GM18511 (cell line): ENCODE measurements around the gene ROR2.
"Not testable (repeated sequence)": the region's sequence is repeated elsewhere in the genome, so short reads cannot be mapped to it uniquely, and the experiment has no call there.

ENCODE experiments used
- ATAC-seq: cut with Tn5 transposase; IDR thresholded peaks from one replicate; pipeline ENCODE4 v1.9.1; 2021; ENCODE audit warnings: mild to moderate bottlenecking, moderate library complexity; ENCODE audit not compliant: unreplicated experiment

The ROR2 gene

DNA sequence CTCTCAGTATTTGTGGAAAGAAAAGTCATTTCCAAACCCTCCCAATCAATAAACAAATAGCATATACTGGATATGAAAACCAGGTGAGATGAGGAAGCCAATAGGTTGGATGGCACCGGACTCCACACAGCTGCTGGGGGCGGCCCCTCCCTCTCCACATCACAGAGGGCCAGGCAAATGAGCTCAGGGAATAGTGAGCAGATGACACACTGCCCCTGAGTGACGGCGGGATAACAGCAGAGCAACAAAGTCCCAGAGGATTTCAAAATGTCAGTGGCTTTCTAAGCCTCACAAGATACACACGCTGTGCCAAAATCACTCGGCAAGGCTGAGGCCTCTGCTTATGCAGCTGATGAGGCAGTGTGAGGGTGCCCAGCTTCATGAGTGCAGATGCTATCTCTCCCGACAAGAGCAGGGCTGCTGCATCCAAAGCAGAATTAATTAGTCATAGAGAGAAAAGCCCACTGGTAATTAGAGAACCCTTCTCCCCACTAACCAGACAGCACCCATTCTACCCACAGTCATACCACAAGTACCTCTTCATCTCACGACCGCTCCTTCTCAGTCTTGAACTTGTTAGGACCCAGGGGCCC lies 291.4 kb downstream of the ROR2 start:
- ATAC-seq, result no peak

DNA sequence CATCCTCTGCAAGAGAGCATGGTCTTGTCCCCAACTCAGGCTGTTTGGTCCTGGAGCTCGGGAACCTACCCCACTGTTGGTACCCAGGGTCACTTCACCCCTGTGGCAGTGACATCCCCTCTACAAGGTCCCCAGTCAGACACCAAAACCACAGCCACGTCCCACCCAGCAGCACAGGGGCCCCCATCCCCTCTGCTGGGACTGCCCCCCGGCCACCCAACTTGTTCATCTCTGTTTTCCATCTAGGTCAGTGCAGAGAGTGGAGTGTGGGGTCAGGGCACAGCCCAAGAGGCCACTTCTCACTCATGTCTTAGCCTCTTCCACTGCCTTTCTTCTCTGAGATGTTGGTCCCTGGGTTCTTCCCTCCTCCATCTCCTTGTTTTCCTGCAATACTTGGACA lies 292.5 kb downstream of the ROR2 start:
- no peak for ATAC-seq

DNA sequence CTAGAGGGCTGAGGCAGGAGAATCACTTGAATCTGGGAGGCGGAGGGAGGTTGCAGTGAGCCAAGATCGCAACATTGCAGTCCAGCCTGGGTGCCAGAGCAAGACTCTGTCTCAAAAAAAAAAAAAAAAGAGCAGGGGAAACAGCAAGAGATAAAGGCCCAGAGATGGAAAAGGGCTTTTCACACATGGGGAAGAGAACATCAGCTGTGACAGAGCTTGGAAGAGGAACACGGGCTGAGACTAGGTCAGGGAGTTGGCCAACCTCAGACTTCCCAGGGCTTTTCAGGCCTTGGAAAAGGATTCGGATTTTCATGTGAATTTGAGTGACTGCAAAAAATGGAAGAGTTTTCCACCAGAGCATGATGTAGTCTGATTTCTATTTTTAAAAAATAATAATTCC lies 294.4 kb downstream of the ROR2 start:
- no peak for ATAC-seq

DNA sequence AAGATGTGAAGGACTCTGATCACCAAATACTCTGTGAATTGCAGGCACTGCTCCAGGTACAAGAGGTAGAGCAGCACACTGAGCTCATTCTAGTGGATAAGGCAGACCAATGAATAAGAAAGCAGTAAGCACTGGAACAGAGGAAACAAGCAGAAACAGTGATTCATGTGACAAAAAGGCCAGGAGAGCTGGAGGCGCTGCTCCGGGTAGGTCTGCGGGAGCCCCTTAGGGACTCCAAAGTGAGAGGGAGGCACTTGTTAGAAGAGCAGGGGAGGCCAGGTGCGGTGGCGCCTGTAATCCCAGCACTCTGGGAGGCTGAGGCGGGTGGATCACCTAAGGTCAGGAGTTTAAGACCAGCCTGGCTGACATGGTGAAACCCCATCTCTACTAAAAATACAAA lies 294.8 kb downstream of the ROR2 start:
- ATAC-seq, result no peak

DNA sequence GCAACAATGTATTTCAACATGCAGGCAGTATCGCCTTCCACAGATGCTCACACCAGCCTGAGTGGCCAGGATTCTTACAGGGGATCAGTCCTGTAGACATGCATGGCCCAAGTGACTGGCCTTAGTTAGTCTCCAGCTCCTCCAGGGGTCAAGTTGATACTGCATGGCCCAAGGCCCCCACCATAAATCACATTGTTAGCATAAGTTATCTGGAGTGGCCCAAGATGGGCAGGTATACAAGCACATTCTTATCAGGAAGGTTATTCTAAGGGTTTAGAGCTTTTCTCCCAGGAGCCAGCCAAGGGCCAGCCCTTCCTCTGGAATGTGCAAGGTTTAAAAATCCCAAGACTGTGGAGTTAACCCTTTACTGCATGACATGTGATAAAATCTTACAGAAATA lies 295.5 kb downstream of the ROR2 start:
- no peak for ATAC-seq

DNA sequence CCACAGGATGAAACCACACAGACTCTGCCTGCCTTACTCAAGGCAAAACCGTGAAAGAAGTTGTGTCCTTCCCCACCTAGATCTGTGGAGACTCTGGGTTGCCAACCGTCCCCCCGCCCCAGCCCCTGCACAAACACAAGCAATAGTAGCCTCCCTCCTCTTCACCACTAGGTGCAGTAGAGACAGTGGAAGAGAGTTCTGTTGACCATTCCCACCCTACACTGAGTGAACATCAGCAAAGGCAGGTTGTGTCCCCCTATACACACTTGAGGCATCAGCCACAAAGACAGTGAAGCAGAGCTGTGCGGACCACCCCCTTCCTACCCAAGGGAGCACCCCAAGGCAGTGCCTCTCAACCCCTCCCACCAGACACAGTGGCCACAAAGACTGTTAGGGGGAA lies 302.7 kb downstream of the ROR2 start:
- no peak for ATAC-seq

DNA sequence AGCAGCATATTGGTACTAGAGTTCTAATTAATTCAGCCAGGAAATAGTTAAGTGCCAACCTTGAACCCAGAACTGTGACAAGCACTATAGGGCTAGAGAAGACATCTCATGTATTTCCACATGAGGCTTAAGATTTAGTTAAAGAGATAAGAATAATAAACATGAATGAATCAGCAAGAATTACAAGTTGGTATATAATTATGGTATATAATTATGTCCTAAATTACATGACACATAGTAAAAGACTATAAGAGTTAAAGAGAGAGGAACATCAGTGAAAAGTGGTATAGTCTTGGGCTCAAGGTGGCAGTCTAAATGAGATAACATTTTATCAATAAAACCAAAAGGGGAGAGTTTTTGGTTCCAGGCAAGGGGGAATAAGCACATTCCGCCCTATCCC lies 303.3 kb downstream of the ROR2 start:
- no peak for ATAC-seq

DNA sequence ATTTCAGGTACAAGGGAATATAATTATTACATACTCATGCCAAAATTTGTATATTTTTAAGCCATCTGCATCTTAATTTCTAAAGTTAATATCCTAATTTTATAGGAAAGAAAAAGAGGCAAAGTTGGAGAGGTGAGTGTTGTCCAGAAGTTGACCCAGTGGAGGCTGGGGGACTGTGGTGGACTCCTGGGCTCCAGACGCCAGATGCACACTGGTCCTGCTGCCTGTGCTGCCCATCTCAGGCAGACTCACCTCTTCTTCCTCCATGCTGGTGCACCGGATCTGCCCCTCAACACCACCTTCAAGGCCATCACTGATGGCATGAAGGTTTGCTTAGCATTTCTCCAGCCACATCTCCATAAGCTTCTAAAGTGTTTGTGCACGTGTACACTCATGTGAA lies 305.6 kb downstream of the ROR2 start:
- no peak for ATAC-seq

DNA sequence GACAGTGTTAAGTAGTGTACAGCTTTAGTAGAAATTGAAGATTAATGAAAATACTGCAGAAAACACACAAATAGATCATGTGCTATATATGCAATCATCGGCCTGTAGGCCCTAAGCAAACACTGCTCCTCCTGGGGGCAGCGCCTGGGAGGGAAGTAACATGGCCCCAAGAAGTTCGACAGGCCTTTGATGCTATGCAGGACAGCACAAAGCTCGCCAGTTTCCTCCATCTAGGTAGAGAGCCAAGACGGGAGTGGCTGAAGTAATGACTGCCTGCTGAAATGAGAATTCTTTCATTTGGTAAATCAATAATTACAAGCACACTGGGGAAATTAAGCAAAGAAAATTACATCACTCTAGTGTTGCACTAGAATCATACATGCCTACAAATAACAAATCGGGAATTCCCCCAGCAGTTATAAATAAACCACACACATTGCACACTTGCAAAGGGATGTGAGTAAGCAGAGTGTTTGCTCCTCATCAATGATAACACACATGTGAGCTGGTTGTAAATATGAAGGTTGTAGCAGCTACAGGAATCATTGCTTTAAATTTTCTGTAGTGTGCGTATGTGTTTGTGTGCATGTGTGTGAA lies 306.4 kb downstream of the ROR2 start:
- ATAC-seq, result no peak

DNA sequence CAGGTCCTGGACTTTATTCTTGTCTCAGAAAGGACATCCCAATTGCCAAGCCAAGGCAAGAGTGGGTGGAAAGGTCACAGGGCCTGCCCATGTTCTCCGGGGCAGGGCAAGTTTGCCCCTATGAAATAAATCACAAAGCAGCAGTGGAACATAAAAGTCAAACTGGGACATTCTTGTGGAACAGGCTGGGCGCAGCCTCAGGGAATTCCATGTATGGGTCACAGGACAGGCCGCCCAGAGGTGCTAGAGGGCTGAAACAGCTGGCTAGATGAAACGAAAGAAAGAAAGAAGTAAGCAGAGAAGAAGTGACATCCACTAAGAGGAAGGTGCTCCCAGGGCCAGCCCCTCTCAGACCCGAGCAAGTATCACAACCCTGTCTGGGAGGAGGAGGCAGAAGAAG lies 307.3 kb downstream of the ROR2 start:
- no peak for ATAC-seq

DNA sequence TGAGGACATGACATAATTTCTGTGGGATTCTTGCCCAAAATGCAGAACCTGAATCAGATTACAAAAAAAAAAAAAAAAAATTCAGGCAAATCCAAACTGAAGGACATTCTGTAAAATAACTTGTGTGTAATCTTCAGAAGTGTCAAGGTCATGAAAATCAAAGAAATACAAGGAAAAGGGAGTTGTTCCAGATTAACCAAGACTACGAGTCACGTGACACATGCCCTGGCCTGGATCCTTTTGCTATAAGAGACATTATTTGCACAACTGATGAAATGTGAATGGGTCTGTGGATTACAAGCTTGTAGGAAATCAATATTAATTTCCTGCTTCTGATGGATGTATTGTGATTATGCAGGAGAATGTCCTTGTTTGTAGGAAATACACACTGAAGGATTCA lies 309.6 kb downstream of the ROR2 start:
- ATAC-seq, result no peak

DNA sequence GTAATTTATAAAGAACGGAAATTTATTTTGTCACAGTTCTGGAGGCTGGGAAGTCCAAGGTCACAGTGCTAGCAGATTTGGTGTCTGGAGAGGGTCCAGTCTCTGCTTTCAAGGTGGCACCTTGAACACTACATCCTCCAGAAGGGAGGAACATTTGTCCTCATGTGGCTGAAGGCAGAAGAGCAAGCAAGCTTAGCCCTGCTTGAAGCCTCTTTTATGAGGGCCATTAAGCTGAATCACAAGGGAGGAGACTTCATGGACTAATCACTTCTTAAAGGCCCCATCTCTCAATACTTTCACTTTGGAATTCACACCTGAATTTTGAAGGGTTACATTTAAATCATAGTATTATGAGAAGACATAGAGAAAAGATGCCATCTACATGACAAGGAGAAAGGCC lies 311.0 kb downstream of the ROR2 start:
- no peak for ATAC-seq

DNA sequence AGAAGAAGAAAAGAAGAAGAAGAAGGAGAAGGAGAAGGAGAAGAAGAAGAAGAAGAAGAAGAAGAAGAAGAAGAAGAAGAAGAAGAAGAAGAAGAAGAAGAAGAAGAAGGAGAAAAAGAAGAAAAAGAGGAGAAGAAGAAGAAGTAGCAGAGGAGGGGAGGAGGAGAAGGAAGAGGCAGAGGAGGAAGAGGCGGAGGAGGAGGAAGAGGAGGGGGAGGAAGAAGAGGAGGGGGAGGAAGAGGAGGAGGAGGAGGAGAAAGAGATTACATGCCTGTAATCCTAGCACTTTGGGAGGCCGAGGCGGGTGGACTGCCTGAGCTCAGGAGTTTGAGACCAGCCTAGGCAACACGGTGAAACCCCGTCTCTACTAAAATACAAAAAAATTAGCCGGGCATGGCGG lies 315.2 kb downstream of the ROR2 start:
- not testable (repeated sequence) for ATAC-seq

DNA sequence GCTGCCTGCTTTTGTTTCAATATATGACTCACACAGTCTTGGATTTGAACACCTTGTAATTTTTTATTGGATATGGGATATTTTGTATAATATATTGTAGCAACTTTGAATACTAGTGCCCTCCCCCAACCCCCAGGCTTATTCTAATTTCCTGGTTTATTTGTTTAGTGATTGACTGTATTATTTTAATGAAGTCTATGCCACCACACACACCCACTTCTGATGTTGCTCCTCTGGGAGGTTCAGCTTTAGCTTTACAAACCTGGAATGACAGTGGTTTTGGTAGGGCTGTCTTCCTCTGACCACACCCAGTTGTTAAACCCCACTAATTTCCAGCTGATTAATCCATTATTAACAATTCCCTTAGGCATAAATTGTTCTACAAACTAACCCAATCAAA lies 320.3 kb downstream of the ROR2 start:
- no peak for ATAC-seq

DNA sequence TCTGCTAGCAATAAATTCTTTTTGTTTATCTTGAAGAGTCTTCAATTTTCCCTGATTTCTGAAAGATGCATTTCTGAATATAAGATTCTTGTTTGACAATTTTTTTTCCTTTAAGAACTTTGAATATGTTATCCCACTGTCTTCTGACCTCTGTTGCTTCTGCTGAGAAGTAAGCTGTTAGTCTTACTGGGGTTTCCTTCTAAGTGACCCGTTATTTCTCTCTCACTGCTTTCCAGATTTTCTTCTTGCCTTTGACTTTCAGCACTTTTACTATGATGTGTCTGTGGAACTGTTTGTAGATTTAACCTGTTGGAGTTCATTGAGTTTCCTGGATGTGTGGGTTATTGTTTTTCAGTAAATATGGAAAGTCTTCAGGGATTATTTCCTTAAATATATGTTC lies 321.1 kb downstream of the ROR2 start:
- ATAC-seq, result no peak

DNA sequence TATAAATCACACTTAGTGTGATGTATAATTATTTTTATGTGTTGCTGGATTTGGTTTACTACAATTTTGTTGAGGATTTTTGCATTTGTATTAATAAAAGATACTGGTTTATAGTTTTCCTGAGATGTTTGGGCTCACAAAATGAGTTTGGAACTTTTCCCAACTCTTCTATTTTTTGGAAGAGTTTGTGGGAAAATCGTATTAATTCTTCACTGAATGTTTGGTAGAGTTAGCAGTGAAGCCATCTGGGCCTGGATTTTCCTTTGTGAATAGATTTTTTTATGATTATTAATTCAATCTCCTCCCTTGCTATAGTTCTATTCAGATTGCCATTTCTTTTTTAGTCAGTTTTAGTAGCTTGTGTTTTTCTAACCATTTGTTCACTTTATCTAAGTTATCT lies 324.7 kb downstream of the ROR2 start:
- ATAC-seq, result no peak

DNA sequence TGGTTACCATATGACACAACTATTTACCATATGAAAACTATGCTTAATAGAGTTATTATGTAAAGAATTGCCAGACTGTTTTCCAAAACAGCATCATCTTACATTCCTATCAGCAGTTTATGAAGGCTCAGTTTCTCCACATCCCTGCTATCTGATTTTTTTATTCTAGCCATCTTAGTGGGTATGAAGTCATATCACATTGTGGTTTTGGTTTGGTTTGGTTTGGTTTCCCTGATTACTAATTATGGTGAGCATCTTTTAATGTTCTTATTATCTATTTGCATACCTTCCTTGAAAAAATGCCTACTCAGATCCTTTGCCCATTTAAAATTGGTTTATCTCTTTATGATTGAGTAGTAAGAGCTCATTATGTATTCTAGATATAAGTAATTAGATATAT lies 327.0 kb downstream of the ROR2 start:
- ATAC-seq, result no peak

DNA sequence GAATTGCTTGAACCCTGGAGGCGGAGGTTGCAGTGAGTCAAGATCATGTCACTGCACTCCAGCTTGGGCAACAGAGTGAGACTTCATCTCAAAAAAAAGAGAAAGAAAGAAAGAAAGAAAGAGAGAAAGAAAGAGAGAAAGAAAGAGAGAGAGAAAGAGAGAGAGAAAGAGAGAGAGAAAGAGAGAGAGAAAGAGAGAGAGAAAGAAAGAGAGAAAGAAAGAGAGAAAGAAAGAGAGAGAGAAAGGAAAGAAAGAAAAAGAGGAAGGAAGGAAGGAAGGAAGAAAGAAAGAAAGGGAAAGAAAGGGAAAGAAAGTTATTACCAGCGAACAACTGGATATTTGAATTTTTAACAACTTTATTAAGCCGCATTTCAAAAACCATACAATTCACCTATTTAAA lies 327.9 kb downstream of the ROR2 start:
- not testable (repeated sequence) for ATAC-seq

DNA sequence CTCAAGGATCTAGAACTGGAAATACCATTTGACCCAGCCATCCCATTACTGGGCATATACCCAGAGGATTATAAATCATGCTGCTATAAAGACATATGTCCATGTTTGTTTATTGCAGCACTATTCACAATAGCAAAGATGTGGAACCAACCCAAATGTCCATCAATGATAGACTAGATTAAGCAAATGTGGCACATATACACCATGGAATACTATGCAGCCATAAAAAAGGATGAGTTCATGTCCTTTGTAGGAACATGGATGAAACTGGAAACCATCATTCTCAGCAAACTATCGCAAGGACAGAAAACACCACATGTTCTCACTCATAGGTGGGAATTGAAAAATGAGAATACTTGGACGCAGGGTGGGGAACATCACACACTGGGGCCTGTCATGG lies 336.0 kb downstream of the ROR2 start:
- ATAC-seq, result not testable (repeated sequence)

DNA sequence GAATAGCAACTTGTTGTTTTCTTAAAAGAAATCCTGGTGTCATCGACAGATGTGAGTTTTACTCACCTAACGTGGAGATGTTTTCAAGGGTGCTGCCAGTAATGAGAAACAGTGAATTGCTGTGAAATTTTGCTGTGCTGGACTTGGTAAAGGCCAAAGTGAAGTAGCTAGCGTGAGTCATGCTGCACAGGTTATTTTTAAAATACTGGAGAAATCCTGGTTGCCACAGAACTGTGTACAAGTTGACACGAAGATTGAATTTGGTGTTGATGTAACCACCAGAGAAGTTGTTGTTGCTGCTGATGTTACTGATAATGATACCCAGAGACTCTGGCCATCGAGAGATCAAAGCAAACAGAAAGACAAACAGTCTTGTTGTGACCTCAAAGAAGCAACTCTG lies 338.4 kb downstream of the ROR2 start:
- no peak for ATAC-seq

DNA sequence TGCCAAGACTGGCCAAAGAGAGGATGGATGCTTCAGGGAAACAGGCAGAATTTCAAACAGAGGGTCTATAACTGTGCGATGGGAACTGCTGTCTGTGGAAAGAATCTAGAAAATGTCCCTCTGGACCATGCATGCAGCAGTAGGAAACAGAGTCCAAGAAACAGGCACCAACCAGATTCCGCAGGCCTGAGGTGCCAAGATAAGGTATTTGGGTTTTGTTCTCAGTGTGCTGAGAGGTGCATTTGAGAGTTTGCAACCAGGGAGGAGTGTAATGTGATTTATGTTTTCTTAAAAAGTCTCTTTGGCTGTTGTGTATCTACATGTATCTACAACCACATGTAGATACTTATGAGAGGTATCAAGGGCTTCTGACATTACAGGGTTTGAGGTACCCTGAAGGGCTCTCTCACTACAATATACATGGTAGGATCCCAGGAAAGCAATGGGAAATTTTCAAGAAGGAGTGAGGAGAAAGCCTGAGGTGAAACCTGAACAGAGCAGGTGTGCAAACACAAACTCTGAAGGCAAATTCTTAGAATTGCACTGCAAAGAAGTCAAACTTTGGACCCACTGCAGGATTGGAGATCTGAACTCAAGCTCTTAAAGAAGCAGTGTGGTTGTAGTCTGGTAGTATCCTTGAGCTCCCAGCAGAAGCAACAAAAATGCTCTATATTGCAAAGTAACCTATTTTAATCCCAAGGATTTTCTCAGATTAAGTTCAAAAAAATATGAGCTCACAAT lies 343.6 kb downstream of the ROR2 start:
- ATAC-seq, result no peak

DNA sequence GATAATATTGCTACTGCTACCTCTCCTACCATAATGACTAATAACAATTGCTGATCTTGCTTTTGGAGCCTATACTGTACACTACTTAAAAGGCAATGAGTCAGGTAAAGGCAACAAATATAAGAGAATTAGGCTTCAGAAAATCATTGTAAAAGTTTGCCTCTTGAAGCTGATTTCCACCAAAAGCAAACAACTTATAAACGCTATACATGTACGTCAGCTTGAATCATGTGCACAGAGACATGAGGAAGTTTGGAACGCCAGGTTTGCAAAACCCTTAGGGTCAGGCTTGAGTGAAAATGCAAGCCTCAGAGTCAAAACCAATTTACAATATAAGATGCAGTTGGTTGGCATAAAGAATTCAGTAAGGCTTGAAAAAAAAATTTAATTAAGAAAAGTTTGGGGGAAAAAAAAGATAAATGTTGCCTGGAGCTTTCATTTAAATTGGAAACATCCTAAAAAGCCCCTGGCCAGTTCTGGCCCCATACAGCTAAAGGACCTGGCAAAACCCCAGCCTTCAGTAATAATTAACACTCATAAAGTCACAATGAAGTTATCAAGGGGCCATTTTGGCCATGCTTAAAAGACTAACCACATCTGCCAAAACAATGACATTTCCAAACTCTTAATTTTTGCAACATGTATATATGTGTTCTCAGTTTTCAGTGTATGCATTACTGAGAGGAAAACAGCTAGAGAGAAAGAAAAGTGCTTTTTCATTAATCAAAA lies 345.4 kb downstream of the ROR2 start:
- ATAC-seq, result no peak
